HG02840 (cell line): ENCODE results near the gene BTBD19.
"Not testable (repeated sequence)": the region's sequence is repeated elsewhere in the genome, so short reads cannot be mapped to it uniquely, and the experiment has no call there.

Source experiments
- ATAC-seq: cut with Tn5 transposase; IDR thresholded peaks from one replicate; pipeline ENCODE4 v1.9.1; 2021; ENCODE audit warnings: mild to moderate bottlenecking, moderate library complexity, moderate number of reproducible peaks; ENCODE audit not compliant: unreplicated experiment, low FRiP score

BTBD19 gene, protein sequence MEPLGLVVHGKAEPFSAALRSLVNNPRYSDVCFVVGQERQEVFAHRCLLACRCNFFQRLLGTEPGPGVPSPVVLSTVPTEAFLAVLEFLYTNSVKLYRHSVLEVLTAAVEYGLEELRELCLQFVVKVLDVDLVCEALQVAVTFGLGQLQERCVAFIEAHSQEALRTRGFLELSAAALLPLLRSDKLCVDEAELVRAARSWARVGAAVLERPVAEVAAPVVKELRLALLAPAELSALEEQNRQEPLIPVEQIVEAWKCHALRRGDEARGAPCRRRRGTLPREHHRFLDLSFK

GRCh38 chr1:44808063-44808937 lies at the start of gene BTBD19:
Gene BTBD19, plus strand, starts transcription at chr1:44808523. Its CDS starts 298 bp downstream, at chr1:44808821.
- no peak for ATAC-seq

DNA sequence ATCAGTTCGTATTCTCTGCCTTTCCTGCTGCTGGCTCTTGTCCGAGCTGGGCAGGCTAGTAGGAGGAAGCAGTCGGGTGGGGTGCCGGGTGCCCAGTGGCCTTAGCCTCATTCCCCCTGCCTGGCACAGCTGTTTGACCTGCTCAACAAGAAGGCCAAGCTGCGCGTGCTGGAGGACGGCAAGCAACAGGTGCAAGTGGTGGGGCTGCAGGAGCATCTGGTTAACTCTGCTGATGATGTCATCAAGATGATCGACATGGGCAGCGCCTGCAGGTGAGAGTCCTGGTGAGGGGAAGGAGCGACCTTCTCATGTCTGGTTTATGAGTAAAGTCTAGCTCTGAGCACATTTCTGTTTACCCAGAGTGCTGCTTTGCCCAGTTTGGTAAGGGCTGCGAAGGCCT lies 49.2 kb upstream of the BTBD19 start:
- ATAC-seq: no peak

DNA sequence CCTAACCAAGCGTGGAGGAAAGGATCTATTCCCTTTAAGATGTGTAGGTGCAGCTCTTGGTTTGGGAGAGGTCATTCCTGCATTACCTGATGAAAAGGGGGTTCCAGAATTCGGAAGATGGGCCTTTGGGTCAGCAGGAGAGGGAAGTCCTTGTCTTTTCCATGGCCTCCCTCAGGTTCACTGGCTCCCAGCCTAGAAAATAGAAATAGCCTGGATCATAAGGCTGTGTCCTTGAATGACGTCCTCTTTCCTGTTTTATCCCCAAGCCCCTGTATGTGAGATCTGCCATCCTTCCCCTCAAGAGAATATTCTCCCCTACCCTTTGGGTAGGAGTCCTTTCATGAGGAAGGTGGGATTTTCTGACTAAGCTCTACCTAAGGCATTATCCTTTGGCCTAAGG lies 47.4 kb upstream of the BTBD19 start:
- ATAC-seq: no peak

DNA sequence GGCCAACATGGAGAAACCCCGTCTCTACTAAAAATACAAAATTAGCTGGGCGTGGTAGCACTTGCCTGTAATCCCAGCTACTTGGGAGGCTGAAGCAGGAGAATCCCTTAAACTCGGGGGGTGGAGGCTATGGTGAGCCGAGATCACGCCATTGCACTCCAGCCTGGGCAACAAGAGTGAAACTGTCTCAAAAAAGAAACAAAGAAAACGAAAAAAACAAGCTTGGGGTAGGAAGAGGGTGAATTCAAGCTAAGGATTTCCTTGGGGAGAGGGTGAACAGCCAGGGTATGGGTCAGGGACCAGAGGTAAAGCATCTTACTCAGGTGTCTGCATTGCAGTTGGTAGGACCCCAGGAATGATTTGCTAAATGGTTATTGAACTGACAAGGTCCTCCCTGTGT lies 41.9 kb upstream of the BTBD19 start:
- not testable (repeated sequence) for ATAC-seq

- peak; percentile 66 for ATAC-seq
These were observed 33.0 kb upstream of the BTBD19 start, which contains the start of gene RPS8 for GRCh38 chr1:44775078-44775929. Gene RPS8, plus strand, starts transcription at chr1:44775540. Its CDS starts 57 bp downstream, at chr1:44775597.

DNA sequence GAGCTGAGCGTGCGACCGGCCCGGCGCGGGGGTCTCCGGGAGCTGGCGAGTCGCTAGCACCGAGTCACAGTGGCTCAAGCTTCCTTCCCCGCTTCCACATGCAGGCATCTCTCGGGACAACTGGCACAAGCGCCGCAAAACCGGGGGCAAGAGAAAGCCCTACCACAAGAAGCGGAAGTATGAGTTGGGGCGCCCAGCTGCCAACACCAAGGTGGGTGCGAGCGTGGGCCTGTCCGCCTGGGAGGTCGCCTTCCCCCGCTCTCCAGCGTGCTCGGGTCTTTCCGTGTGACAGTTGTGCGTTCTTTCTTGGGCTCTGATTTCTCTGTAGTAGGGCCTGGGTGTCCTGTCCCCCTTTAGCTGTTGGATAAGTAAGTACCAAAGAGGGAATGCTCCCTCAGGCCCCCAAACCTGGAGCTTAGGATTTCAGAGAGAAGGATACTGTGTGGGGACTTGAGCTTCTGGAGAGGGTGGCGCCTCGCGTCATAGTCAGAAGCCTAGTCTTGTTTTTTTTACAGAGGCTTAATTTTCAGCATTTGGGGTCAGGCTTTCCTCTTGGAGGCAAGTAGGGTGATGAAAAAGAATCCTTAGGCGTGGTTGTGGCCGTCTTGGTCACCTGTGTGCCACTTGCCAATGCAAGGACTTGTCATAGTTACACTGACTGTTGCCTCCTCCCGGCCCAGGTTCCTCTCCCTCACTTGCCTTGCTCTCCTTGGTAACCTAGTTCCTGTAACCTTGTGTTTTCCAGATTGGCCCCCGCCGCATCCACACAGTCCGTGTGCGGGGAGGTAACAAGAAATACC lies 32.2 kb upstream of the BTBD19 start:
- peak; percentile 9 for ATAC-seq

- ATAC-seq: no peak
These were observed 31.6 kb upstream of the BTBD19 start for GRCh38 chr1:44776730-44777068.

- no peak for ATAC-seq
These were observed 30.8 kb upstream of the BTBD19 start for GRCh38 chr1:44777547-44777946.

DNA sequence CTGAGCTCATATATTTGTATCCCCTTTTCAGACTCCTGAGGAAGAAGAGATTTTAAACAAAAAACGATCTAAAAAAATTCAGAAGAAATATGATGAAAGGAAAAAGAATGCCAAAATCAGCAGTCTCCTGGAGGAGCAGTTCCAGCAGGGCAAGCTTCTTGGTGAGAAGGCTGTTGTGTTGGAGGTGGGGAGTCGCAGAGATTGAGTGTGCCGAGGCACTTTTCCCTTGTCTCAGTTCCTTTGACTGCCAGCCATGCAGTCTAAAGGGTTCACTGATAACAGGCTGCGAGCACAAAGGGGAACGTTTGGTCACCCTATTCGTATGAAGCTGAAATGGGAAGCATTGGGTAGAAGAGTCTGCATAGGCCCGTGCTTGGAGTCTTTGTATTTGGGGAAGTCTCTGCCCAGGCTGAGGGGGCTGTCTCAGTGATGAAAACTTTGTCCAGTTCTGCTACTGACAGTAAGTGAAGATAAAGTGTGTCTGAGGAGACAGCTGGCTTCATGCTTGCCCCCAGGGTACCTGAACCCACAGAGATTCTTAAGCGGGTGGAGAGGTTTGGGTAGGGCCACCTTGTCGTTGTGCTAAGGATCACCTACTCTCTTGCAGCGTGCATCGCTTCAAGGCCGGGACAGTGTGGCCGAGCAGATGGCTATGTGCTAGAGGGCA lies 30.2 kb upstream of the BTBD19 start:
- no peak for ATAC-seq

DNA sequence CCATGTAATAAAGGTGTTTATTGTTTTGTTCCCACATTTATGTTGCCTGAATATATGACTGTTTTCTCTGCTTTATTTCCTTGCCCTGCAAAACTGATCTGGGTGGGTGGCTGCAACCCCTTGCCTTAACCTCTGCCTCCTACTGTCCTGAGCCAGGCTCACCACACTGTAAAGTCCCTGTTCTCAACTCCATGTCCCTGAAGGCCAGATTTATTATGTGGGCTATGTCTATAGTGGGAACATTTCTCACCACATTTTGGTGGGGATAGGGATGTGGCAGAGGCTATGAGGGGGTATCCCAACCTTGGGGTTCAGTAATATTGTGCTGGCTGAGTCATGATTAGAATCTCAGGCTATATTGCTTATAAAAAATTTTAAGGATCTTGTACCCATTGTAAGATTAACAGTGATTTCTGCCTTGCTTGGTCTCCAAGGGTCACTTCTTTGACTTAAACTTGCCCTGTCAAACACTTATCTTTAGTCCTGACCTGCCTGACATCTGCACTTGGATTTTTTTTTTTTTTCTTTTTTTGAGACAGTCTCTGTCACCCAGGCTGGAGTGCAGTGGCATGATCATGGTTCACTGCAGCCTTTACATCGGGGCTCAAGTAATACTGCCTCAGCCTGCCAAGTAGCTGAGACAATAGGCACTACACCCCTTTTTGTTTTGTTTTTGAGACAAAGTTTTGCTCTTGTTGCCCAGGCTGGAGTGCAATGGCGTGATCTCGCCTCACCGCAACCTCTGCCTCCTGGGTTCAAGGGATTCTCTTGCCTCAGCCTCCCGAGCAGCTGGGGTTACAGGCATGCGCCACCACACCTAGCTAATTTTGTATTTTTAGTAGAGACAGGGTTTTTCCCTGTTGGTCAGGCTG lies 29.4 kb upstream of the BTBD19 start:
- ATAC-seq: no peak

GRCh38 chr1:44780583-44781121 lies 27.7 kb upstream of the BTBD19 start:
- ATAC-seq: no peak

DNA sequence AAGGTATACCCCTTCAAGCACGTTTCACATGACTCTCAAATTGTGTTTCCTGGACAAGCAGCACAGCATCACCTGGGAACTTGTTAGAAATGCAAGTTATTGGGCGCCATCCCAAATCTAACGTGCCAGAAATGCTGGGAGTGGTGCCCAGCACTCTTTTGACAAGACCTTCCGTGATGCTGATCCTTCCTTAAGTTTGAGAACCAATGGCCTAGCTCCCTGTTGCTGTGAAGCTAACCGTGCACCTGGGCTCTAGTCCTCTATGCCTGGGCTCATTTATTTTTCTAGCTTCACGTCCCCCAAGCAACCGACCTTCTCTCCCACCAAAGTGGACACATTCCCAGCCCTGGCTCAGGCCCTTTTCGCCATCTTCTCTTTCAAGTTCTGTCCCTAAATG lies 24.6 kb upstream of the BTBD19 start:
- no peak for ATAC-seq

GRCh38 chr1:44784094-44785028 lies 24.0 kb upstream of the BTBD19 start:
- no peak for ATAC-seq

GRCh38 chr1:44785029-44785380 lies 23.3 kb upstream of the BTBD19 start:
- no peak for ATAC-seq

- no peak for ATAC-seq
These were observed 22.7 kb upstream of the BTBD19 start for GRCh38 chr1:44785501-44786137.

GRCh38 chr1:44786138-44786840 lies 22.0 kb upstream of the BTBD19 start:
- no peak for ATAC-seq
